AG04450 (cell line): Measurements from ENCODE around the gene MSH3. TPM values are rescaled to one million over a fixed set of nuclear protein-coding genes. Genes with fewer than 3 reads are reported as not detected.
"Not testable (repeated sequence)": the region's sequence is repeated elsewhere in the genome, so short reads cannot be mapped to it uniquely, and the experiment has no call there.

Experiments
- CTCF ChIA-PET: fragments of 300-600, 350-600 bp; formaldehyde crosslinking; extraction: SDS; loops from one replicate; lab custom pipeline; 2022; ENCODE audit warnings: antibody characterized with exemption, inconsistent platforms; lab: Charles Lee
- POLR2A ChIA-PET: fragments of 350-600 bp; formaldehyde crosslinking; extraction: SDS; loops from one replicate; lab custom pipeline; 2021; ENCODE audit warnings: antibody characterized with exemption, inconsistent platforms; lab: Yijun Ruan, JAX
- DNase-seq: peaks from one replicate; pipeline ENCODE4 v3.0.0-alpha.2; 2011; ENCODE audit warnings: low read depth, low spot score
- H3K27ac ChIP-seq: one replicate; pipeline ENCODE4 v1.5.1; 2012; ENCODE audit warnings: low read depth, low read length, control low read depth
- H3K27me3 ChIP-seq: one replicate; pipeline ENCODE4 v1.6.0; 2012; ENCODE audit warnings: low read length; ENCODE audit not compliant: control insufficient read depth, insufficient read depth
- H3K4me3 ChIP-seq: 2 replicates; pipeline ENCODE4 v1.5.1; 2011; ENCODE audit warnings: mild to moderate bottlenecking, low read depth, low read length, control low read depth
- H3K9me3 ChIP-seq: 2 replicates; pipeline ENCODE4 v1.5.1; 2012; ENCODE audit warnings: low read length; ENCODE audit not compliant: control insufficient read depth, insufficient read depth
- CTCF ChIP-seq: IDR thresholded peaks from 2 replicates; pipeline ENCODE4 v1.5.1; 2011; ENCODE audit warnings: low read depth, low read length, control low read depth, inconsistent platforms
- polyA plus RNA-seq: library from polyadenylated mRNA; depleted of rRNA; stranded (reverse); fragments of >200 nt; gene quantifications from 2 replicates; pipeline ENCODE4 v1.2.3, GENCODE V29; 2011

Gene MSH3
- polyA plus RNA-seq, 1 experiment = 10.8 TPM

- CTCF ChIA-PET = no interaction called here
- no peak for DNase-seq
- H3K4me3 ChIP-seq = no peak overlapping the region
- H3K27me3 ChIP-seq = no peaks in the 10 kb centered on the region
- H3K27ac ChIP-seq = no peak overlapping the region
- H3K9me3 ChIP-seq = no peaks in the 10 kb centered on the region
- TF ChIP-seq CTCF = no peak
- POLR2A ChIA-PET = no interaction called here
These were observed 229.8 kb downstream of the MSH3 start for GRCh38 chr5:80884086-80884813.

- no peak for TF ChIP-seq CTCF
- Histone ChIP-seq H3K27ac (no peak overlapping the region), H3K27me3 (no peaks in the 10 kb centered on the region), H3K9me3 (no peaks in the 10 kb centered on the region), H3K4me3 (no peak overlapping the region)
- DNase-seq = no peak
- POLR2A ChIA-PET = no interaction called here
- CTCF ChIA-PET = no interaction called here
These were observed 230.5 kb downstream of the MSH3 start for GRCh38 chr5:80884929-80885328.

GRCh38 chr5:80885396-80886000 is 231.0 kb downstream of the MSH3 start:
- H3K27ac ChIP-seq = no peak overlapping the region
- H3K4me3 ChIP-seq = no peak overlapping the region
- ChIA-PET CTCF (no interaction called here), POLR2A (no interaction called here)
- H3K9me3 ChIP-seq = no peaks in the 10 kb centered on the region
- no peak for TF ChIP-seq CTCF
- DNase-seq = no peak
- no peaks in the 10 kb centered on the region for H3K27me3 ChIP-seq

- Histone ChIP-seq H3K27me3 (no peaks in the 10 kb centered on the region), H3K27ac (no peak overlapping the region), H3K4me3 (no peak overlapping the region), H3K9me3 (no peaks in the 10 kb centered on the region)
- POLR2A ChIA-PET = no interaction called here
- DNase-seq = no peak
- TF ChIP-seq CTCF = no peak
- CTCF ChIA-PET = no interaction called here
These were observed 239.6 kb downstream of the MSH3 start for GRCh38 chr5:80894083-80894482.

- Histone ChIP-seq H3K27me3 (no peaks in the 10 kb centered on the region), H3K4me3 (no peak overlapping the region), H3K27ac (no peak overlapping the region), H3K9me3 (no peaks in the 10 kb centered on the region)
- no peak for DNase-seq
- TF ChIP-seq CTCF = no peak
- ChIA-PET POLR2A (no interaction called here), CTCF (no interaction called here)
These were observed 241.1 kb downstream of the MSH3 start for GRCh38 chr5:80895523-80895922.

GRCh38 chr5:80902624-80903023 is 248.2 kb downstream of the MSH3 start:
- H3K27ac ChIP-seq, H3K27me3 ChIP-seq, POLR2A ChIA-PET, H3K9me3 ChIP-seq, H3K4me3 ChIP-seq, DNase-seq, CTCF ChIA-PET: not testable (repeated sequence)
